ENCODE results near the gene ADISSP. TPM values are rescaled to one million over a fixed set of nuclear protein-coding genes. Genes with fewer than 3 reads are reported as not detected.

Gene ADISSP
- total and polyA plus RNA-seq, 9 of the 15 experiments (the other 6 are each of a cell fraction or from before 2014, with no cell fraction given) = 1.4 to 70.6 (median 23.4) TPM

GRCh38 chr20:3766422-3767109 is 987 bp downstream of the ADISSP start:
- ChIA-PET POLR2A (interaction anchor here (0.6 to 1.1 kb wide), 2 partner anchors 26 to 1995 kb away, joined by 4 to 5 read pairs; no protein-coding TSS in a partner anchor), CTCF (ENCODE audit: low intra/inter-chr PET ratio) (no interaction called here)
- TF ChIP-seq SRSF9 (IDR thresholded peaks at IDR 0.05; ENCODE audit: borderline replicate concordance, low read depth, low read length) = no peak
- TF ChIP-seq NR4A1 (CRISPR knock-in tag; IDR thresholded peaks at IDR 0.05) = no peak
- TF ChIP-seq NR4A1 (tag; IDR thresholded peaks at IDR 0.05) = no peak
- no peak for TF ChIP-seq TBP (optimal IDR thresholded peaks at IDR 0.05; ENCODE audit: low read depth, low read length)
- no peak for TF ChIP-seq PRPF4 (IDR thresholded peaks at IDR 0.05; ENCODE audit: insufficient read depth, low read depth, low read length, poor library complexity, severe bottlenecking)
- TF ChIP-seq CHAMP1 (IDR thresholded peaks at IDR 0.05) = no peak
- no peak for ATAC-seq
- H3K9ac ChIP-seq (ENCODE audit: insufficient read depth in 1 of 2, low read depth in 2 of 2, low read length in 2 of 2) = peak overlapping the region; percentile 59 to 88; a peak in 3 of 4 replicates
- peak overlapping the region; percentile 60 for H3K4me3 ChIP-seq
- peaks cover 9 to 42% of the 10 kb centered on the region in 2 experiments; a peak in 3 of 5 replicates for H3K4me1 ChIP-seq (replicated peaks in 1 of 2; ENCODE audit: control insufficient read depth in 2 of 2, insufficient read depth in 2 of 2, low read length in 2 of 2)
- no peak for FAIRE-seq
- intact Hi-C loops (cut with micrococcal nuclease) (no loop called here), in situ Hi-C loops (cut with MboI) (no loop called here)
- peak overlapping the region; percentile 89; the same call in 1 of the 2 replicates for H2AFZ ChIP-seq (ENCODE audit: low read depth, low read length)
- H3K79me2 ChIP-seq (ENCODE audit: control insufficient read depth, insufficient read depth, low read length) = peaks cover 27% of the 10 kb centered on the region
- WGBS (ENCODE audit: insufficient coverage, low coverage, missing lambda C conversion rate) = 26% methylated on average over 4 of the region's 9 CpGs
- H3K36me3 ChIP-seq (ENCODE audit: control insufficient read depth, insufficient read depth, low read length) = peaks cover 16% of the 10 kb centered on the region; the same call in 2 of the 3 replicates
- H3K27ac ChIP-seq (ENCODE audit: extremely low read depth, low read depth, low read length) = no peak overlapping the region
- DNase-seq (ENCODE audit: extremely low read depth in 1 of 4, low spot score in 3 of 4) = no peak
- no TSS peak for BruUV-seq (replicated peaks)
- H3K27me3 ChIP-seq (ENCODE audit: control insufficient read depth in 2 of 2, insufficient read depth in 2 of 2, low read length in 2 of 2) = no peaks in the 10 kb centered on the region
- H4K20me1 ChIP-seq (replicated peaks; ENCODE audit: control insufficient read depth, insufficient read depth, low read length) = no peaks in the 10 kb centered on the region
- no peaks in the 10 kb centered on the region for H3K9me3 ChIP-seq (replicated peaks; ENCODE audit: control insufficient read depth, insufficient read depth, low read depth, low read length)
- H3K9me1 ChIP-seq (ENCODE audit: control insufficient read depth, insufficient read depth, low read length) = no peaks in the 10 kb centered on the region
- peak overlapping the region; percentile 81 for H3K4me2 ChIP-seq (ENCODE audit: insufficient read depth, low read length)

All from K562 (cell line).